Measurements from ENCODE around the gene PTPRD.

The PTPRD gene

DNA sequence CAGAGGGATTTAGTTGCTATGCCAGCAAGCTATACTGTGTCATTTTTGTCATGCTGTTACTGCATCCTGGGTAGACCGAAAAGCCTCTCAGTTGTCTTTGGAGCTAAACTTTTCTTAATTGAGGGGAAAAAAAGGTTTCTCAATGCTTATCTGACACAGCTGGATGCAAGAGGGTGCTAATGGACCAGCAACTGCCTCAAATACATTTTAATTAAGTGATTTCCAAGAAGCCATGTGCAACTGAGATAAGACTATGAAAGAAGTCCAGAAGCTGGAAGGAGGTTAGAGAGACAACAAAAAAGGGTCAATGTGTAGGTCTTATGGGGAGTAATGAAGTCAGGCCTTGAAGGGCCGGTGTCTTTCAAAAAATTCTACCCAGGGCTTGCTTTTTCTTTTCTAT, 2347.5 kb downstream of the PTPRD start:
- DNase-seq, result no peak

Data from activated T-cell treated with anti-CD3 and anti-CD28 coated beads for 4 hours (primary cell).